ENCODE data around the gene TEAD2.

The TEAD2 gene

GRCh38 chr19:49340069-49340864, 21.9 kb downstream of the TEAD2 start:
- Histone ChIP-seq H3K4me3 (ENCODE audit: low read depth, low read length) (peak overlapping the region; percentile 58), H3K36me3 (ENCODE audit: control insufficient read depth, insufficient read depth, low read length) (no peaks in the 10 kb centered on the region), H3K79me2 (no peaks in the 10 kb centered on the region)

GRCh38 chr19:49339301-49340068, 22.7 kb downstream of the TEAD2 start:
- Histone ChIP-seq H3K27me3 (ENCODE audit: control insufficient read depth, insufficient read depth, low read length) (no peaks in the 10 kb centered on the region), H3K79me2 (no peaks in the 10 kb centered on the region), H3K4me2 (ENCODE audit: low read length) (peak overlapping the region; percentile 95), H3K4me1 (peaks cover 6% of the 10 kb centered on the region), H3K9me3 (ENCODE audit: control insufficient read depth, low read length) (no peaks in the 10 kb centered on the region), H3K9ac (no peak overlapping the region), H3K4me3 (ENCODE audit: low read depth, low read length) (peak overlapping the region; percentile 58), H3K36me3 (ENCODE audit: control insufficient read depth, insufficient read depth, low read length) (no peaks in the 10 kb centered on the region), H2AFZ (peak overlapping the region; percentile 89), H3K27ac (peak overlapping the region; percentile 67)
- no peak for TF ChIP-seq CTCF (IDR thresholded peaks at IDR 0.05)

More at GRCh38 chr19:49340069-49340864, 21.9 kb downstream of the TEAD2 start:
- Histone ChIP-seq H3K4me2 (ENCODE audit: low read length) (peak overlapping the region; percentile 71), H2AFZ (peak overlapping the region; percentile 89), H3K27me3 (ENCODE audit: control insufficient read depth, insufficient read depth, low read length) (no peaks in the 10 kb centered on the region), H3K9me3 (ENCODE audit: control insufficient read depth, low read length) (no peaks in the 10 kb centered on the region), H3K27ac (peak overlapping the region; percentile 67), H3K9ac (no peak overlapping the region), H3K4me1 (peaks cover 6% of the 10 kb centered on the region)
- no peak for TF ChIP-seq CTCF (IDR thresholded peaks at IDR 0.05)

- H3K9me3 ChIP-seq (ENCODE audit: control insufficient read depth, low read length) = no peaks in the 10 kb centered on the region
- no peak for TF ChIP-seq CTCF (IDR thresholded peaks at IDR 0.05)
- peak overlapping the region; percentile 58 for H3K4me3 ChIP-seq (ENCODE audit: low read depth, low read length)
- no peaks in the 10 kb centered on the region for H3K36me3 ChIP-seq (ENCODE audit: control insufficient read depth, insufficient read depth, low read length)
- H3K9ac ChIP-seq = no peak overlapping the region
- H3K27ac ChIP-seq = peak overlapping the region; percentile 42
- peaks cover 6% of the 10 kb centered on the region for H3K4me1 ChIP-seq
- no peaks in the 10 kb centered on the region for H3K27me3 ChIP-seq (ENCODE audit: control insufficient read depth, insufficient read depth, low read length)
- peak overlapping the region; percentile 95 for H3K4me2 ChIP-seq (ENCODE audit: low read length)
- H2AFZ ChIP-seq = peak overlapping the region; percentile 89
- H3K79me2 ChIP-seq = no peaks in the 10 kb centered on the region
Measured at GRCh38 chr19:49338691-49339300, 23.4 kb downstream of the TEAD2 start.

DNA sequence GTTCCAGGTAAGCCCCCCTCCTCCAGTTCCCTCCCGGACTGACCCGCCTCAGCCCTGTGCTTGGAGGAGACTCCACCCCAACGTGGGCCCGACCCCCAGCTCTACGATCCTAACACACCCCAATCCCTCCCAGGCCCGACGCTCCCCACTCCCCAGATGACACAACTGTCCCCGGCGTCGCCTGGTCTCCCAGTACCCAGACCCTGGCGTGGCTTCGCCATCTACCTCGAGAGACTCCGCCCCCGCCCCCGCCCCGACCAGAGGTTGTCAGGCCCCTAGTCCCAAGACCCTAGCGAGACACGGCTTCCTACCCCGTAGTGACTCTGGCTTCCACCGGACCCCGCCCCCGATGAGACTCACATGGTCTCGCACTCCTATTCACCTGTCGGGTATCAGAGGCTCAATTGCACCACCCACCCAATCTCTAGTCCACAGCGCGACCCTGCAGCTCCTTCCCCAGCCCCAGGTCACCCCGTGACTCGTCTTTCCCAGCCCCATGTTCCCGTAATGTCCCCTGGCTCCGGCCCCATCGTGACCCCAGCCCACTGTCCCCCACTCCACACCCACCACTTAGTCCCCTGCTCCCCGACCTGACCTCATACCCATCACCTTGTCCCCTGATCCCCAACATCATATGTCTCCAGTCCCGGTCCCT, 24.1 kb downstream of the TEAD2 start:
- no peak overlapping the region for H3K27ac ChIP-seq
- peaks cover 6% of the 10 kb centered on the region for H3K4me1 ChIP-seq
- H3K36me3 ChIP-seq (ENCODE audit: control insufficient read depth, insufficient read depth, low read length) = no peaks in the 10 kb centered on the region
- no peaks in the 10 kb centered on the region for H3K9me3 ChIP-seq (ENCODE audit: control insufficient read depth, low read length)
- peak overlapping the region; percentile 58 for H3K4me3 ChIP-seq (ENCODE audit: low read depth, low read length)
- H2AFZ ChIP-seq = peak overlapping the region; percentile 89
- H3K4me2 ChIP-seq (ENCODE audit: low read length) = peak overlapping the region; percentile 95
- no peaks in the 10 kb centered on the region for H3K79me2 ChIP-seq
- no peaks in the 10 kb centered on the region for H3K27me3 ChIP-seq (ENCODE audit: control insufficient read depth, insufficient read depth, low read length)
- TF ChIP-seq CTCF (IDR thresholded peaks at IDR 0.05) = no peak
- no peak overlapping the region for H3K9ac ChIP-seq

Data from parathyroid adenoma (tissue), 2 donors.